ENCODE data around the gene ZBTB17. TPM values are rescaled to one million over a fixed set of nuclear protein-coding genes. Genes with fewer than 3 reads are reported as not detected.
A peak's percentile ranks its signal among the peaks of the same experiment; 100 is the strongest.

ZBTB17 gene
- total and polyA plus RNA-seq, 8 donors = 16.2 to 106 (median 18.0) TPM

- 71 to 84% methylated on average over 4 of the region's 4 CpGs for WGBS, 2 donors
- Histone ChIP-seq H3K36me3 (peaks cover 2 to 15% (median 5%) of the 10 kb centered on the region in 3 donors), H3K9me3 (no peaks in the 10 kb centered on the region), H3K4me3 (no peak overlapping the region), H3K27me3 (no peaks in the 10 kb centered on the region), H3K4me1 (peaks cover 18 to 33% (median 21%) of the 10 kb centered on the region in 3 donors), H3K27ac (peak overlapping the region; percentile 56 to 85 (median 76))
- ATAC-seq (peak in 2 of 4 donors; percentile 1 to 5), DNase-seq (no peak), FAIRE-seq (no peak)
- TF ChIP-seq, protein P1, sequence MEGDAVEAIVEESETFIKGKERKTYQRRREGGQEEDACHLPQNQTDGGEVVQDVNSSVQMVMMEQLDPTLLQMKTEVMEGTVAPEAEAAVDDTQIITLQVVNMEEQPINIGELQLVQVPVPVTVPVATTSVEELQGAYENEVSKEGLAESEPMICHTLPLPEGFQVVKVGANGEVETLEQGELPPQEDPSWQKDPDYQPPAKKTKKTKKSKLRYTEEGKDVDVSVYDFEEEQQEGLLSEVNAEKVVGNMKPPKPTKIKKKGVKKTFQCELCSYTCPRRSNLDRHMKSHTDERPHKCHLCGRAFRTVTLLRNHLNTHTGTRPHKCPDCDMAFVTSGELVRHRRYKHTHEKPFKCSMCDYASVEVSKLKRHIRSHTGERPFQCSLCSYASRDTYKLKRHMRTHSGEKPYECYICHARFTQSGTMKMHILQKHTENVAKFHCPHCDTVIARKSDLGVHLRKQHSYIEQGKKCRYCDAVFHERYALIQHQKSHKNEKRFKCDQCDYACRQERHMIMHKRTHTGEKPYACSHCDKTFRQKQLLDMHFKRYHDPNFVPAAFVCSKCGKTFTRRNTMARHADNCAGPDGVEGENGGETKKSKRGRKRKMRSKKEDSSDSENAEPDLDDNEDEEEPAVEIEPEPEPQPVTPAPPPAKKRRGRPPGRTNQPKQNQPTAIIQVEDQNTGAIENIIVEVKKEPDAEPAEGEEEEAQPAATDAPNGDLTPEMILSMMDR (IDR thresholded peaks at IDR 0.05) = no peak
- intact Hi-C loops (cut with DNase I) = no loop called here
These were observed 25.6 kb downstream of the ZBTB17 start for GRCh38 chr1:15950302-15950701.

DNA sequence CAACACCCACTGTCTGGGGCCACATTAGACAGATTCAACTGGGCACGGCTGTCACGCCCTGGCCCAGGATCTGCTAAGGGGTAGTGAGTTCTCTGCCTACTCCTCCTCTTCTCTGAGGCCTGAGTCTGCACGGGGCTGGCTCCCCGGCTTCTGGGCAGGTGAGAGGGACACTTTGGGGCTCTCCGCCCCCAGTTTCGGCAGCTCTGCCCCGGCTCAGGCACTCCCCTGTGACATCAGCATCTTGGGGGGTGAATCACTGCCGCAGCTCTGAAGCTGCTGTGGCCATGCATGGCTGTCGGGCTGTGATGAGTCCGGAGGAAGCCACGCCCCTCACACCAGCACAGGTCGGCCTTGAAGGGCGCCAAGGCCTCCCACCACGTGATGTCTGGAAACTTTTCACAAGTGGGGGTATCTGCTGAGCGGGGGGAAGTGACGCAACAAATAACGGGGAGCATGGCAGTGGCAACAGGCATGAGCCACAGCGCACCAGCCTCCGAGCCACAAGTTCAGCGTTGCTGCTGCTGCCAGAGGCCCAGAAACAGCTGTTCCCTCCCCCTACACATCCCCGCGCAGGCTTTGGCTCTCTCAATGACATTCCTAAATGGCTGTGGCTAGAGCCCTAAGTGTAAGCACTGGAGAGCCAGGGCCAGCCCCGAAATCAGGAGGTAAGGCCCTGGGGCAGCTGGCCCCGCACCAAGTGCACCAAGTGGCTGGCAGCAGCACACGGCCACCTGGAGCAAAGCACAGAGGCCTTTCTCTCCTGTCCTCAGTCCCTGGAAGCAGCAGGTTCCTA lies 26.3 kb downstream of the ZBTB17 start:
- Histone ChIP-seq H3K27ac (peak overlapping the region; percentile 56 to 85 (median 76)), H3K9me3 (no peaks in the 10 kb centered on the region), H3K36me3 (peaks cover 2 to 22% (median 5%) of the 10 kb centered on the region in 3 donors), H3K27me3 (no peaks in the 10 kb centered on the region), H3K4me1 (peaks cover 18 to 33% (median 21%) of the 10 kb centered on the region in 3 donors), H3K4me3 (peak overlapping the region in 1 of 4 donors; percentile 0)
- DNase-seq (peak; percentile 83 to 93 (median 90)), FAIRE-seq (no peak), ATAC-seq (peak; percentile 85 to 88 (median 87))
- TF ChIP-seq, protein P1 (IDR thresholded peaks at IDR 0.05) = no peak
- WGBS, 2 donors = 11 to 14% methylated on average over 25 of the region's 25 CpGs
- intact Hi-C loops (cut with DNase I) = no loop called here

DNA sequence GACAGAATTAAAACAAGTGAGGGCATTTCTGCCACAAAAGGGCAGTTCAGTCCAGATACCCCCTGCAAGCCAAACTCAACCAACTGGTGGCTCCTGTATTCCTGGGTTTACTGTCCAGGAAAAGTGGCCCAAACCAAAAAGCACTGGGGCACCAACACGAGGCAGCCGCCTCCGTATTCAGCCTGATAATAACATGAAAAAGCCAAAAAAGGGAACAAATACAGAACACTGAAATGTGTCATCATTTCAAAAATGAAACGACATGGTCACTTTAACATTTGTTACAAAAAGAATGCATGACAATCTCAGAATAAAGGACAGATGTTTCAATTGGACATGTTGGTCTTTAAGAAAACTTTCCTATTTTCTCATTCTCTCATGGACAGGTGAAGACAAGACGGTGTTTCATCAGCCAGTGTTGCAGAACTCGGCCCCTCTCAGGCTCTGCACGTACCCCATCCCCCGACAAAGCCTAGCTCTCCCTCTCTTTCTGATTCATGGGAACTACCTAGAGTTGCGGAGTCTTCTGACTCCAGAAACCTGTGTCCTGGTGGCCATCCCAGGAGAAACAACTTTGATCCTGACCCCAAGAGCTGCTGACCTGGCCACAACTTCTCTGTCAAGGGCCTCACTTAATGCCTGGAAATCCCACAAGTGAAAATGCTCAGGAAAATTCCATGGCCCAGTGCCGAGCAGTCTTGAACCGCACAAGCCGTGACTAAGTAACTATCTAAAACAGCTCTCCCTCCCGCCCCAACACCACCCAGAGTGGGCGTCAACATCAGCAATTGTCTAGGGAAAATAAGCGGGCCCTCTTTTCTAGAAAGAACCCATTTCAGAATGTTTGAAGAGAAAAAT lies 27.1 kb downstream of the ZBTB17 start:
- ATAC-seq (peak in 2 of 4 donors; percentile 24 to 39), FAIRE-seq (no peak), DNase-seq (peak in 1 of 6 donors; percentile 42)
- intact Hi-C loops (cut with DNase I) = no loop called here
- no peaks in the 10 kb centered on the region for H3K9me3 ChIP-seq
- H3K4me1 ChIP-seq = peaks cover 18 to 33% (median 21%) of the 10 kb centered on the region in 3 donors
- WGBS, 2 donors = 76 to 82% methylated on average over 15 of the region's 15 CpGs
- H3K27ac ChIP-seq = peak overlapping the region; percentile 56 to 85 (median 76)
- no peaks in the 10 kb centered on the region for H3K27me3 ChIP-seq
- H3K4me3 ChIP-seq = no peak overlapping the region
- TF ChIP-seq, protein P1 (IDR thresholded peaks at IDR 0.05) = no peak
- H3K36me3 ChIP-seq = peaks cover 2 to 30% (median 11%) of the 10 kb centered on the region in 3 donors

- Histone ChIP-seq H3K4me3 (no peak overlapping the region), H3K27me3 (no peaks in the 10 kb centered on the region), H3K4me1 (peaks cover 18 to 33% (median 21%) of the 10 kb centered on the region in 3 donors), H3K36me3 (peaks cover 2 to 37% (median 17%) of the 10 kb centered on the region in 3 donors), H3K27ac (peak overlapping the region in 1 of 4 donors; percentile 83), H3K9me3 (no peaks in the 10 kb centered on the region)
- 91% methylated on average over 16 of the region's 16 CpGs for WGBS, 2 donors
- no peak for FAIRE-seq
- no peak for ATAC-seq
- TF ChIP-seq, protein P1 (IDR thresholded peaks at IDR 0.05) = no peak
- DNase-seq = no peak
- intact Hi-C loops (cut with DNase I) = no loop called here
These were observed 27.8 kb downstream of the ZBTB17 start for GRCh38 chr1:15948091-15948591.

Data from pancreas (tissue), 10 donors.